PC-3 (cell line): ENCODE data around the gene ARSB.

Experiments
- CTCF ChIP-seq: fragments of 300-600 bp; sonication (generic); conservative IDR thresholded peaks from 2 replicates; pipeline ENCODE4 v1.5.1; 2017; ENCODE audit warnings: antibody characterized with exemption, low read depth, mild to moderate bottlenecking, low read length
- EZH2 ChIP-seq: fragments of 300-600 bp; sonication (generic); IDR thresholded peaks from one replicate; pipeline ENCODE4 v1.6.1; 2017; ENCODE audit warnings: antibody characterized with exemption, mild to moderate bottlenecking, low read length; ENCODE audit not compliant: unreplicated experiment
- EZH2phosphoT487 ChIP-seq: fragments of 300-600 bp; sonication (generic); IDR thresholded peaks from 2 replicates; pipeline ENCODE4 v1.6.1; 2018; ENCODE audit warnings: mild to moderate bottlenecking, antibody characterized with exemption, low read length, borderline replicate concordance

GRCh38 chr5:78984439-78985115, 533 bp downstream of the ARSB start:
- TF ChIP-seq CTCF, result 0 out of 2 replicates have a peak, but pooled peaks have one; percentile 18
- TF ChIP-seq EZH2phosphoT487, result no peak
- TF ChIP-seq EZH2, result no peak
